ENCODE data around the gene DGKD.

DGKD gene

GRCh38 chr2:233358947-233359346 lies 4.7 kb downstream of the DGKD start:
- Histone ChIP-seq H2AK5ac (ENCODE audit: low read length) (no peak overlapping the region), H3K18ac (ENCODE audit: low read length) (no peak overlapping the region), H3K56ac (ENCODE audit: low read length) (no peak overlapping the region), H4K5ac (ENCODE audit: low read length) (no peak overlapping the region), H3K4me1 (ENCODE audit: control insufficient read depth, low read depth, low read length) (no peaks in the 10 kb centered on the region), H3K23ac (ENCODE audit: low read length) (no peak overlapping the region), H2BK5ac (ENCODE audit: low read length) (no peak overlapping the region), H3K36me3 (ENCODE audit: control insufficient read depth, insufficient read depth, low read length) (no peaks in the 10 kb centered on the region), H3K4me3 (ENCODE audit: low read length) (no peak overlapping the region), H3K4ac (ENCODE audit: low read depth, low read length) (no peak overlapping the region), H3K9ac (ENCODE audit: low read length) (no peak overlapping the region), H4K8ac (ENCODE audit: low read depth, low read length) (no peak overlapping the region), H3K27me3 (ENCODE audit: insufficient read depth, low read length, poor library complexity) (no peaks in the 10 kb centered on the region), H2BK120ac (ENCODE audit: low read depth, low read length) (no peak overlapping the region), H3K4me2 (ENCODE audit: low read length) (no peak overlapping the region), H2BK15ac (replicated peaks; ENCODE audit: low read depth) (no peak overlapping the region), H3K79me1 (ENCODE audit: low read length) (peaks cover 6% of the 10 kb centered on the region), H3K27ac (ENCODE audit: low read depth, low read length) (no peak overlapping the region), H3K79me2 (ENCODE audit: control insufficient read depth, insufficient read depth, low read length) (no peaks in the 10 kb centered on the region)
- no peak for DNase-seq
- no CpG with 5 or more reads among the region's 6 CpGs for WGBS (ENCODE audit: extremely low coverage, insufficient coverage, low lambda C conversion rate)

GRCh38 chr2:233359823-233360222 lies 5.5 kb downstream of the DGKD start:
- H3K79me2 ChIP-seq (ENCODE audit: control insufficient read depth, insufficient read depth, low read length): no peaks in the 10 kb centered on the region
- no peak overlapping the region for H3K4ac ChIP-seq (ENCODE audit: low read depth, low read length)
- no peak overlapping the region for H4K5ac ChIP-seq (ENCODE audit: low read length)
- H3K9ac ChIP-seq (ENCODE audit: low read length): no peak overlapping the region
- no CpG with 5 or more reads among the region's 3 CpGs for WGBS (ENCODE audit: extremely low coverage, insufficient coverage, low lambda C conversion rate)
- H3K36me3 ChIP-seq (ENCODE audit: control insufficient read depth, insufficient read depth, low read length): no peaks in the 10 kb centered on the region
- no peak overlapping the region for H3K23ac ChIP-seq (ENCODE audit: low read length)
- H2BK15ac ChIP-seq (replicated peaks; ENCODE audit: low read depth): no peak overlapping the region
- no peak overlapping the region for H3K4me3 ChIP-seq (ENCODE audit: low read length)
- no peak overlapping the region for H2BK5ac ChIP-seq (ENCODE audit: low read length)
- H3K27ac ChIP-seq (ENCODE audit: low read depth, low read length): no peak overlapping the region
- no peak overlapping the region for H3K4me2 ChIP-seq (ENCODE audit: low read length)
- no peaks in the 10 kb centered on the region for H3K4me1 ChIP-seq (ENCODE audit: control insufficient read depth, low read depth, low read length)
- H3K18ac ChIP-seq (ENCODE audit: low read length): no peak overlapping the region
- H2AK5ac ChIP-seq (ENCODE audit: low read length): no peak overlapping the region
- H4K8ac ChIP-seq (ENCODE audit: low read depth, low read length): no peak overlapping the region
- peaks cover 6% of the 10 kb centered on the region for H3K79me1 ChIP-seq (ENCODE audit: low read length)
- no peak overlapping the region for H2BK120ac ChIP-seq (ENCODE audit: low read depth, low read length)
- H3K27me3 ChIP-seq (ENCODE audit: insufficient read depth, low read length, poor library complexity): no peaks in the 10 kb centered on the region
- H3K56ac ChIP-seq (ENCODE audit: low read length): no peak overlapping the region
- no peak for DNase-seq

- H3K4me3 ChIP-seq (ENCODE audit: low read length): no peak overlapping the region
- H3K27ac ChIP-seq (ENCODE audit: low read depth, low read length): no peak overlapping the region
- no peak overlapping the region for H3K4ac ChIP-seq (ENCODE audit: low read depth, low read length)
- no peak overlapping the region for H4K5ac ChIP-seq (ENCODE audit: low read length)
- WGBS (ENCODE audit: extremely low coverage, insufficient coverage, low lambda C conversion rate): no CpG with 5 or more reads among the region's 4 CpGs
- no peak overlapping the region for H3K9ac ChIP-seq (ENCODE audit: low read length)
- no peak overlapping the region for H3K18ac ChIP-seq (ENCODE audit: low read length)
- no peaks in the 10 kb centered on the region for H3K4me1 ChIP-seq (ENCODE audit: control insufficient read depth, low read depth, low read length)
- H2BK5ac ChIP-seq (ENCODE audit: low read length): no peak overlapping the region
- no peak overlapping the region for H3K4me2 ChIP-seq (ENCODE audit: low read length)
- no peaks in the 10 kb centered on the region for H3K27me3 ChIP-seq (ENCODE audit: insufficient read depth, low read length, poor library complexity)
- H2AK5ac ChIP-seq (ENCODE audit: low read length): no peak overlapping the region
- no peaks in the 10 kb centered on the region for H3K79me2 ChIP-seq (ENCODE audit: control insufficient read depth, insufficient read depth, low read length)
- H2BK120ac ChIP-seq (ENCODE audit: low read depth, low read length): no peak overlapping the region
- DNase-seq: peak; percentile 83
- no peak overlapping the region for H3K56ac ChIP-seq (ENCODE audit: low read length)
- H3K36me3 ChIP-seq (ENCODE audit: control insufficient read depth, insufficient read depth, low read length): no peaks in the 10 kb centered on the region
- no peak overlapping the region for H4K8ac ChIP-seq (ENCODE audit: low read depth, low read length)
- peaks cover 6% of the 10 kb centered on the region for H3K79me1 ChIP-seq (ENCODE audit: low read length)
- no peak overlapping the region for H2BK15ac ChIP-seq (replicated peaks; ENCODE audit: low read depth)
- H3K23ac ChIP-seq (ENCODE audit: low read length): no peak overlapping the region
Observed at GRCh38 chr2:233360771-233361176, 6.5 kb downstream of the DGKD start.

- Histone ChIP-seq H2AK5ac (ENCODE audit: low read length) (no peak overlapping the region), H3K4ac (ENCODE audit: low read depth, low read length) (no peak overlapping the region), H3K79me2 (ENCODE audit: control insufficient read depth, insufficient read depth, low read length) (no peaks in the 10 kb centered on the region), H4K8ac (ENCODE audit: low read depth, low read length) (no peak overlapping the region), H3K23ac (ENCODE audit: low read length) (no peak overlapping the region), H3K56ac (ENCODE audit: low read length) (no peak overlapping the region), H3K4me3 (ENCODE audit: low read length) (no peak overlapping the region), H3K4me2 (ENCODE audit: low read length) (no peak overlapping the region), H3K79me1 (ENCODE audit: low read length) (peaks cover 6% of the 10 kb centered on the region), H3K9ac (ENCODE audit: low read length) (no peak overlapping the region), H3K36me3 (ENCODE audit: control insufficient read depth, insufficient read depth, low read length) (no peaks in the 10 kb centered on the region), H4K5ac (ENCODE audit: low read length) (no peak overlapping the region), H2BK120ac (ENCODE audit: low read depth, low read length) (no peak overlapping the region), H3K4me1 (ENCODE audit: control insufficient read depth, low read depth, low read length) (no peaks in the 10 kb centered on the region), H3K18ac (ENCODE audit: low read length) (no peak overlapping the region), H2BK15ac (replicated peaks; ENCODE audit: low read depth) (no peak overlapping the region), H3K27me3 (ENCODE audit: insufficient read depth, low read length, poor library complexity) (no peaks in the 10 kb centered on the region), H3K27ac (ENCODE audit: low read depth, low read length) (no peak overlapping the region), H2BK5ac (ENCODE audit: low read length) (no peak overlapping the region)
- DNase-seq: no peak
- no CpG with 5 or more reads among the region's 7 CpGs for whole genome bisulfite sequencing (ENCODE audit: extremely low coverage, insufficient coverage, low lambda C conversion rate)
Observed at GRCh38 chr2:233361297-233361696, 7.0 kb downstream of the DGKD start.

GRCh38 chr2:233362742-233363141 lies 8.4 kb downstream of the DGKD start:
- Histone ChIP-seq H3K4me2 (ENCODE audit: low read length) (no peak overlapping the region), H4K8ac (ENCODE audit: low read depth, low read length) (no peak overlapping the region), H2BK15ac (replicated peaks; ENCODE audit: low read depth) (no peak overlapping the region), H4K5ac (ENCODE audit: low read length) (no peak overlapping the region), H3K56ac (ENCODE audit: low read length) (no peak overlapping the region), H2BK5ac (ENCODE audit: low read length) (no peak overlapping the region), H3K79me1 (ENCODE audit: low read length) (peaks cover 3% of the 10 kb centered on the region), H2AK5ac (ENCODE audit: low read length) (no peak overlapping the region), H3K4me1 (ENCODE audit: control insufficient read depth, low read depth, low read length) (no peaks in the 10 kb centered on the region), H3K4ac (ENCODE audit: low read depth, low read length) (no peak overlapping the region), H2BK120ac (ENCODE audit: low read depth, low read length) (no peak overlapping the region), H3K18ac (ENCODE audit: low read length) (no peak overlapping the region), H3K4me3 (ENCODE audit: low read length) (no peak overlapping the region), H3K79me2 (ENCODE audit: control insufficient read depth, insufficient read depth, low read length) (no peaks in the 10 kb centered on the region), H3K23ac (ENCODE audit: low read length) (no peak overlapping the region), H3K9ac (ENCODE audit: low read length) (no peak overlapping the region), H3K27ac (ENCODE audit: low read depth, low read length) (no peak overlapping the region), H3K27me3 (ENCODE audit: insufficient read depth, low read length, poor library complexity) (no peaks in the 10 kb centered on the region), H3K36me3 (ENCODE audit: control insufficient read depth, insufficient read depth, low read length) (no peaks in the 10 kb centered on the region)
- no CpG with 5 or more reads among the region's 2 CpGs for WGBS (ENCODE audit: extremely low coverage, insufficient coverage, low lambda C conversion rate)
- no peak for DNase-seq

GRCh38 chr2:233363744-233364235 lies 9.5 kb downstream of the DGKD start:
- H3K4me3 ChIP-seq (ENCODE audit: low read length): no peak overlapping the region
- no peak overlapping the region for H4K5ac ChIP-seq (ENCODE audit: low read length)
- no peaks in the 10 kb centered on the region for H3K36me3 ChIP-seq (ENCODE audit: control insufficient read depth, insufficient read depth, low read length)
- H3K56ac ChIP-seq (ENCODE audit: low read length): no peak overlapping the region
- no peak overlapping the region for H4K8ac ChIP-seq (ENCODE audit: low read depth, low read length)
- H2BK5ac ChIP-seq (ENCODE audit: low read length): no peak overlapping the region
- H3K79me1 ChIP-seq (ENCODE audit: low read length): peaks cover 4% of the 10 kb centered on the region
- H3K27me3 ChIP-seq (ENCODE audit: insufficient read depth, low read length, poor library complexity): no peaks in the 10 kb centered on the region
- H3K4ac ChIP-seq (ENCODE audit: low read depth, low read length): no peak overlapping the region
- no peak overlapping the region for H2BK15ac ChIP-seq (replicated peaks; ENCODE audit: low read depth)
- H3K23ac ChIP-seq (ENCODE audit: low read length): no peak overlapping the region
- no peak for DNase-seq
- no peak overlapping the region for H3K9ac ChIP-seq (ENCODE audit: low read length)
- H3K4me2 ChIP-seq (ENCODE audit: low read length): no peak overlapping the region
- no peaks in the 10 kb centered on the region for H3K4me1 ChIP-seq (ENCODE audit: control insufficient read depth, low read depth, low read length)
- no CpG with 5 or more reads among the region's 6 CpGs for WGBS (ENCODE audit: extremely low coverage, insufficient coverage, low lambda C conversion rate)
- H3K18ac ChIP-seq (ENCODE audit: low read length): no peak overlapping the region
- H2BK120ac ChIP-seq (ENCODE audit: low read depth, low read length): no peak overlapping the region
- no peaks in the 10 kb centered on the region for H3K79me2 ChIP-seq (ENCODE audit: control insufficient read depth, insufficient read depth, low read length)
- no peak overlapping the region for H3K27ac ChIP-seq (ENCODE audit: low read depth, low read length)
- H2AK5ac ChIP-seq (ENCODE audit: low read length): no peak overlapping the region

All from mesendoderm (in vitro differentiated cells).